Stimulated activated CD8-positive, alpha-beta memory T cell treated with anti-CD3 and anti-CD28 coated beads, Interleukin-15, amount 100 ng/mL, for 48 hours (primary cell): ENCODE results near the gene HELZ.
"Not testable (repeated sequence)": the region's sequence is repeated elsewhere in the genome, so short reads cannot be mapped to it uniquely, and the experiment has no call there.

Source experiments
- DNase-seq, 2 donors: peaks; one replicate each; pipeline ENCODE4 v3.0.0-alpha.2; 2020; ENCODE audit warnings: low read depth in 2 of 2

HELZ gene

GRCh38 chr17:67270416-67270815 is 25.4 kb upstream of the HELZ start:
- no peak for DNase-seq

- DNase-seq, result no peak
Observed at GRCh38 chr17:67266496-67266895, 21.5 kb upstream of the HELZ start.

GRCh38 chr17:67265436-67266019 is 20.5 kb upstream of the HELZ start:
- DNase-seq, result no peak

GRCh38 chr17:67262435-67263117 is 17.6 kb upstream of the HELZ start:
- no peak for DNase-seq

- DNase-seq, result no peak
Observed at GRCh38 chr17:67260170-67260987, 15.4 kb upstream of the HELZ start.

- DNase-seq, result peak; percentile 19
Observed at GRCh38 chr17:67258821-67259468, 13.9 kb upstream of the HELZ start.

- no peak for DNase-seq
Observed at GRCh38 chr17:67256075-67256732, 11.2 kb upstream of the HELZ start.

- no peak for DNase-seq
Observed at GRCh38 chr17:67253384-67253783, 8.4 kb upstream of the HELZ start.

GRCh38 chr17:67251586-67251985 is 6.6 kb upstream of the HELZ start:
- DNase-seq, result not testable (repeated sequence)

GRCh38 chr17:67248291-67248690 is 3.3 kb upstream of the HELZ start:
- no peak for DNase-seq

GRCh38 chr17:67247416-67247900 is 2.5 kb upstream of the HELZ start:
- DNase-seq, result no peak

- peak; percentile 11 to 15 for DNase-seq
Observed at GRCh38 chr17:67246653-67247415, 1.8 kb upstream of the HELZ start.

- no peak for DNase-seq
Observed at GRCh38 chr17:67246403-67246652, 1.3 kb upstream of the HELZ start.

GRCh38 chr17:67245694-67246402 is 852 bp upstream of the HELZ start:
- DNase-seq, result peak; percentile 19 to 22

- peak in 1 of 2 donors; percentile 7 for DNase-seq
Observed at GRCh38 chr17:67244431-67245072, 444 bp downstream of the HELZ start.

- DNase-seq, result no peak
Observed at GRCh38 chr17:67243284-67243683, 1.7 kb downstream of the HELZ start.

GRCh38 chr17:67241719-67242341 is 3.2 kb downstream of the HELZ start:
- no peak for DNase-seq

GRCh38 chr17:67239597-67239996 is 5.4 kb downstream of the HELZ start:
- no peak for DNase-seq

- DNase-seq, result no peak
Observed at GRCh38 chr17:67238991-67239390, 6.0 kb downstream of the HELZ start.

GRCh38 chr17:67232441-67232840 is 12.6 kb downstream of the HELZ start:
- no peak for DNase-seq
